G401.6 (cell line): ENCODE measurements around the gene ZBTB8B.

ENCODE experiments used
- FAIRE-seq: peaks from 2 replicates; lab custom pipeline; 2012; peaks lifted over from hg19 to GRCh38; lab: Jason Lieb, UNC

The ZBTB8B gene

DNA sequence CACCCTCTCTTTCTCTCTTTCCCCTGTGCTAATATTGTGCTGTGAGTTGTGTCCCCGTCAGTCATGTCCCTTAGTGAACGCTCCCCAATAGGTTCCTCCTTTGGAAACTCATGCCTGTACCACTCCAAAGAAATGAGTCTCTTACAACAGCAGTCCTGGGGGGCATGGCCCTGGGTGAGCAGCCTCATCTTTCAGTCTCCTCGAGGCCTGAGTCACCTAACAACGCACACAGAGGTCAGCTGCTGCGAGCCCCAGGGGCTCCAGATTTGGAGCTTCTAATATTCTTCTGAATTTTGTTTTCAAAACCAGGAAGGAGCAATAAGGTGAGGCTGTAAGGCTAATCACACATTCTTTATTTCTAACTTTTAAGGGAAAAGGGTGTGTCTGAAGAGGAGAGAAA, 43.9 kb downstream of the ZBTB8B start:
- FAIRE-seq: no peak

DNA sequence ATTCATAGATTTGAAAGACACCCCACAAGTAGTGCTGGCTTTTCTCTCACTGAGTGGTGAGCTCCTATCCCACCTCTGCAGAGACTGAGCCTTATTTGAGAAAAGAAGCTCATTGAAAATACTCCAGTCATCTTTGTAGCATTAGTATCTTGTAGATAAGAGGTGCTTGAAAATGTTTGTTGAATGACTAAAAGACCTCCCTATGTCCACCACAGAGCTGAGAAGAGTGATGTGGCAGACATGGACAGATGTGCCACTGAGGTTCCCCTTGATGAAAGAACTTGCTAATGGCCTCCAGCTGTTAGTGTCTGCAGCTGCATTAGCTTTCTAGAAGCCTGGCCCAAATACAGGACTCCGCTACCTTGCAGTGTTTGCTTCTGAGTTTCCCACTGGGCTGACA, 45.1 kb downstream of the ZBTB8B start:
- FAIRE-seq: no peak
